Measurements from ENCODE around the gene STIM2. TPM values are rescaled to one million over a fixed set of nuclear protein-coding genes. Genes with fewer than 3 reads are reported as not detected.

STIM2 gene
- total and polyA plus RNA-seq, 10 of the 15 experiments (the other 5 are each of a cell fraction or from before 2014, with no cell fraction given): 4.7 to 41.5 (median 16.9) TPM

DNA sequence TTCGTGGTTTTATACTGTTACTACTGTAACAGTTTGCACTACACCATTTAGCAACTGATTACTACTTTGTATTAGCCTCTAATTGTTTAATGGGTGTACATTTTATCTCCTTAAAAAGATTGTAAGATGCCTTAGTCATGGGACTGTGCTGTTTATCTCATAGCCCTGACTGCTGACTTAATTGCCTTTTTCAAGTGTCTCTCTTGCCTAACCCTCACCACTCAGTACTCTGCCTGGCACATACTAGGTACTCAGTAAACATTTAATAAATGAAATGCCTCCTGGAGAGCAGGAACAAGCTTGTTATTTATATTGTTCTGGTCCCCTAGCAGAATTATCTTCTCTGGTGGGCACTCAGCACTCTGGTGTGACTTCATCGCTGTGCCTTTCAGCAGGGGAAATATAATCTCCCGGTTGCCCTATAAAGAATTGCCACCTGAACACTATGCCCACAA lies 1.7 kb upstream of the STIM2 start:
- H3K9me3 ChIP-seq (replicated peaks; ENCODE audit: control insufficient read depth, insufficient read depth, low read length): no peaks in the 10 kb centered on the region

More for the DNA sequence above, 1.7 kb upstream of the STIM2 start:
- Histone ChIP-seq H3K4me2 (ENCODE audit: control insufficient read depth, insufficient read depth) (peak overlapping the region; percentile 100), H2AFZ (ENCODE audit: control insufficient read depth, low read depth, low read length) (no peak overlapping the region), H3K9ac (ENCODE audit: control insufficient read depth, insufficient read depth, low read length) (peak overlapping the region; percentile 86; the same call in 1 of the 2 replicates), H3K27me3 (replicated peaks in 1 of 2; ENCODE audit: control insufficient read depth in 2 of 2, insufficient read depth in 2 of 2, low read length in 1 of 2) (no peaks in the 10 kb centered on the region), H3K27ac (ENCODE audit: control insufficient read depth, insufficient read depth) (no peak overlapping the region), H3K4me1 (ENCODE audit: control insufficient read depth, insufficient read depth, low read length) (peaks cover 17% of the 10 kb centered on the region), H3K36me3 (ENCODE audit: control insufficient read depth in 2 of 2, insufficient read depth in 2 of 2, low read length in 1 of 2) (no peaks in the 10 kb centered on the region), H4K20me1 (ENCODE audit: control insufficient read depth, insufficient read depth) (no peaks in the 10 kb centered on the region; the same call in 1 of the 2 replicates), H3K4me3 (peak overlapping the region; percentile 83), H3K79me2 (ENCODE audit: control insufficient read depth, insufficient read depth, low read length) (peaks cover 30% of the 10 kb centered on the region)
- no peak for ATAC-seq
- BruUV-seq (replicated peaks): no TSS peak
- ChIA-PET CTCF (no interaction called here), SMC1A (ENCODE audit: uncharacterized antibody, unreplicated experiment) (interaction anchor here (0.8 to 4.2 kb wide), 6 partner anchors 8 to 148 kb away, joined by 3 to 27 read pairs (median 14); no protein-coding TSS in a partner anchor), RAD21 (ENCODE audit: unreplicated experiment) (interaction anchor here (2.5 to 4.1 kb wide), 2 partner anchors 27 to 134 kb away, joined by 14 to 53 read pairs; no protein-coding TSS in a partner anchor), POLR2A (interaction anchor here (1.0 to 4.1 kb wide), 4 partner anchors 27 to 134 kb away, joined by 3 to 31 read pairs (median 11); no protein-coding TSS in a partner anchor)
- FAIRE-seq: no peak
- TF ChIP-seq CHD2 (IDR thresholded peaks at IDR 0.05; ENCODE audit: borderline replicate concordance, low read depth, low read length): no peak
- TF ChIP-seq FOXM1 (IDR thresholded peaks at IDR 0.05; ENCODE audit: low read depth, low read length): no peak
- no peak for TF ChIP-seq SIN3A (IDR thresholded peaks at IDR 0.05; ENCODE audit: low read depth, low read length)
- TF ChIP-seq STAT3 (IDR thresholded peaks at IDR 0.05; ENCODE audit: low read depth, low read length): no peak
- TF ChIP-seq NFXL1 (IDR thresholded peaks at IDR 0.05; ENCODE audit: borderline replicate concordance): no peak
- TF ChIP-seq RAD51 (IDR thresholded peaks at IDR 0.05): no peak
- TF ChIP-seq, protein P1, sequence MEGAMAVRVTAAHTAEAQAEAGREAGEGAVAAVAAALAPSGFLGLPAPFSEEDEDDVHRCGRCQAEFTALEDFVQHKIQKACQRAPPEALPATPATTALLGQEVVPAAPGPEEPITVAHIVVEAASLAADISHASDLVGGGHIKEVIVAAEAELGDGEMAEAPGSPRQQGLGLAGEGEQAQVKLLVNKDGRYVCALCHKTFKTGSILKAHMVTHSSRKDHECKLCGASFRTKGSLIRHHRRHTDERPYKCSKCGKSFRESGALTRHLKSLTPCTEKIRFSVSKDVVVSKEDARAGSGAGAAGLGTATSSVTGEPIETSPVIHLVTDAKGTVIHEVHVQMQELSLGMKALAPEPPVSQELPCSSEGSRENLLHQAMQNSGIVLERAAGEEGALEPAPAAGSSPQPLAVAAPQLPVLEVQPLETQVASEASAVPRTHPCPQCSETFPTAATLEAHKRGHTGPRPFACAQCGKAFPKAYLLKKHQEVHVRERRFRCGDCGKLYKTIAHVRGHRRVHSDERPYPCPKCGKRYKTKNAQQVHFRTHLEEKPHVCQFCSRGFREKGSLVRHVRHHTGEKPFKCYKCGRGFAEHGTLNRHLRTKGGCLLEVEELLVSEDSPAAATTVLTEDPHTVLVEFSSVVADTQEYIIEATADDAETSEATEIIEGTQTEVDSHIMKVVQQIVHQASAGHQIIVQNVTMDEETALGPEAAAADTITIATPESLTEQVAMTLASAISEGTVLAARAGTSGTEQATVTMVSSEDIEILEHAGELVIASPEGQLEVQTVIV (IDR thresholded peaks at IDR 0.05; ENCODE audit: borderline replicate concordance, partially characterized antibody): no peak
- intact Hi-C loops (cut with micrococcal nuclease; ENCODE audit: unreplicated experiment): no loop called here
- 0% methylated on average over 3 of the region's 3 CpGs for WGBS (ENCODE audit: insufficient coverage, insufficient replicate concordance, low lambda C conversion rate, missing lambda C conversion rate)
- in situ Hi-C loops (cut with MboI): no loop called here
- DNase-seq (ENCODE audit: low read depth, low spot score): no peak

All from GM12878 (cell line).